A673 (cell line): Measurements from ENCODE around the gene PAPPA. TPM values are rescaled to one million over a fixed set of nuclear protein-coding genes. Genes with fewer than 3 reads are reported as not detected.

Source experiments
- BruUV-seq: library from RNA; stranded (reverse); fragments of 400-500 nt; replicated peaks from 2 replicates; lab custom pipeline; 2021; lab: Mats Ljungman, UMichigan
- CTCF ChIA-PET: fragments of 300-600 bp; sonication (Branson Sonifier 250); formaldehyde crosslinking; loops from one replicate; lab custom pipeline; 2022; ENCODE audit warnings: antibody characterized with exemption; lab: Charles Lee
- POLR2A ChIA-PET: fragments of 300-600 bp; sonication (Branson Sonifier 250); formaldehyde crosslinking; loops from one replicate; lab custom pipeline; 2022; ENCODE audit warnings: antibody characterized with exemption; ENCODE audit not compliant: low non-redundant PET; lab: Charles Lee
- DNase-seq: peaks from one replicate; pipeline ENCODE4 v3.0.0-alpha.2; 2015; ENCODE audit warnings: low spot score
- H3K27ac ChIP-seq: fragments of 200-600 bp; sonication (generic); 2 replicates; pipeline ENCODE4 v1.5.1; 2016; ENCODE audit warnings: mixed run types, low read depth, mild to moderate bottlenecking, mixed read lengths, antibody characterized with exemption, low read length; ENCODE audit not compliant: poor library complexity, severe bottlenecking
- H3K27me3 ChIP-seq: fragments of 200-600 bp; sonication (generic); replicated peaks from 2 replicates; pipeline ENCODE4 v1.6.1; 2017; ENCODE audit warnings: mixed run types, low read depth, mild to moderate bottlenecking, mixed read lengths, antibody characterized with exemption, low read length; ENCODE audit not compliant: insufficient read depth, poor library complexity
- H3K36me3 ChIP-seq: fragments of 200-600 bp; sonication (generic); 2 replicates; pipeline ENCODE4 v1.6.1; 2016; ENCODE audit warnings: mixed run types, mild to moderate bottlenecking, mixed read lengths, antibody characterized with exemption, low read length; ENCODE audit not compliant: insufficient read depth, poor library complexity, severe bottlenecking
- H3K4me1 ChIP-seq: fragments of 200-600 bp; sonication (generic); 2 replicates; pipeline ENCODE4 v1.6.1; 2017; ENCODE audit warnings: mixed run types, mild to moderate bottlenecking, mixed read lengths, antibody characterized with exemption, low read length; ENCODE audit not compliant: insufficient read depth, poor library complexity, severe bottlenecking
- H3K4me3 ChIP-seq: fragments of 200-600 bp; sonication (generic); 2 replicates; pipeline ENCODE4 v1.5.1; 2016; ENCODE audit warnings: low read depth, mixed run types, mild to moderate bottlenecking, mixed read lengths, low read length; ENCODE audit not compliant: poor library complexity, severe bottlenecking
- H3K9me3 ChIP-seq: fragments of 200-600 bp; sonication (generic); 2 replicates; pipeline ENCODE4 v1.6.1; 2016; ENCODE audit warnings: mixed run types, low read depth, mild to moderate bottlenecking, mixed read lengths, antibody characterized with exemption, low read length; ENCODE audit not compliant: poor library complexity, severe bottlenecking
- CTCF ChIP-seq: fragments of 300-800, 200-600 bp; sonication (generic); conservative IDR thresholded peaks from 2 replicates; pipeline ENCODE4 v1.5.1; 2017; ENCODE audit warnings: low read depth, mild to moderate bottlenecking, antibody characterized with exemption, low read length, moderate library complexity, mixed read lengths
- EZH2 ChIP-seq: fragments of 200-600 bp; sonication (generic); IDR thresholded peaks from 2 replicates; pipeline ENCODE4 v1.6.1; 2017; ENCODE audit warnings: borderline replicate concordance, low read depth, mild to moderate bottlenecking, mixed read lengths, antibody characterized with exemption, low read length; ENCODE audit not compliant: poor library complexity, severe bottlenecking
- intact Hi-C: fragments of 100-400 bp; cut with micrococcal nuclease; formaldehyde crosslinking; loops from one replicate; pipeline ENCODE4 v1.10.0; 2022; ENCODE audit not compliant: unreplicated experiment
- total RNA-seq: library from RNA; stranded (reverse); gene quantifications from 2 replicates; pipeline ENCODE4 v1.2.3, GENCODE V29; 2021

Gene PAPPA
- total RNA-seq, 1 experiment from 2014 or later: 47.4 TPM

- intact Hi-C loops: no loop called here
- ChIA-PET CTCF (no interaction called here), POLR2A (no interaction called here)
- BruUV-seq: no TSS peak
- H3K4me3 ChIP-seq: no peak overlapping the region
- H3K4me1 ChIP-seq: peaks cover 14% of the 10 kb centered on the region
- peaks cover 71% of the 10 kb centered on the region for H3K36me3 ChIP-seq
- TF ChIP-seq EZH2: no peak
- no peak for TF ChIP-seq CTCF
- no peak overlapping the region for H3K27ac ChIP-seq
- no peak for DNase-seq
- no peaks in the 10 kb centered on the region for H3K27me3 ChIP-seq
- H3K9me3 ChIP-seq: no peaks in the 10 kb centered on the region
Observed at GRCh38 chr9:116238776-116239340, 85.3 kb downstream of the PAPPA start.

GRCh38 chr9:116243708-116244107 lies 90.1 kb downstream of the PAPPA start:
- CTCF ChIA-PET: no interaction called here
- TF ChIP-seq CTCF (no peak), EZH2 (no peak)
- H3K27ac ChIP-seq: no peak overlapping the region

GRCh38 chr9:116247284-116247683 lies 93.7 kb downstream of the PAPPA start:
- BruUV-seq: no TSS peak
- ChIA-PET CTCF (no interaction called here), POLR2A (no interaction called here)
- no peak overlapping the region for H3K4me3 ChIP-seq
- H3K36me3 ChIP-seq: peaks cover 30% of the 10 kb centered on the region
- intact Hi-C loops: no loop called here
- H3K4me1 ChIP-seq: no peaks in the 10 kb centered on the region
- no peak for DNase-seq
- H3K27ac ChIP-seq: no peak overlapping the region
- H3K27me3 ChIP-seq: no peaks in the 10 kb centered on the region
- no peaks in the 10 kb centered on the region for H3K9me3 ChIP-seq
- TF ChIP-seq CTCF: no peak

More at GRCh38 chr9:116243708-116244107, 90.1 kb downstream of the PAPPA start:
- Histone ChIP-seq H3K4me3 (no peak overlapping the region), H3K9me3 (no peaks in the 10 kb centered on the region), H3K27me3 (no peaks in the 10 kb centered on the region), H3K36me3 (peaks cover 59% of the 10 kb centered on the region), H3K4me1 (no peaks in the 10 kb centered on the region)
- no peak for DNase-seq
- intact Hi-C loops: no loop called here
- POLR2A ChIA-PET: no interaction called here
- no TSS peak for BruUV-seq
